Fibroblast of lung (primary cell): ENCODE measurements around the gene LILRA6. TPM values are rescaled to one million over a fixed set of nuclear protein-coding genes. Genes with fewer than 3 reads are reported as not detected.
"Not testable (repeated sequence)": the region's sequence is repeated elsewhere in the genome, so short reads cannot be mapped to it uniquely, and the experiment has no call there.

Source experiments
- DNase-seq, 2 donors: peaks; one replicate each; pipeline versions ENCODE4 v3.0.0 to v3.0.0-alpha.2; 2010; ENCODE audit warnings: low read depth in 2 of 2
- H2AFZ ChIP-seq: 2 replicates; pipeline ENCODE4 v1.5.1; 2012; ENCODE audit warnings: low read length, control low read depth, inconsistent platforms
- H3K27ac ChIP-seq: 2 replicates; pipeline ENCODE4 v1.5.1; 2011; ENCODE audit warnings: low read length, control low read depth; ENCODE audit not compliant: insufficient read depth
- H3K27me3 ChIP-seq: 2 replicates; pipeline ENCODE4 v1.5.1; 2011; ENCODE audit warnings: mild to moderate bottlenecking, low read length; ENCODE audit not compliant: control insufficient read depth, insufficient read depth
- H3K36me3 ChIP-seq: 2 replicates; pipeline ENCODE4 v1.5.1; 2011; ENCODE audit warnings: low read length; ENCODE audit not compliant: control insufficient read depth, insufficient read depth
- H3K4me1 ChIP-seq: 2 replicates; pipeline ENCODE4 v1.5.1; 2011; ENCODE audit warnings: low read length; ENCODE audit not compliant: control insufficient read depth, insufficient read depth; ENCODE audit errors: extremely low read depth
- H3K4me2 ChIP-seq: 2 replicates; pipeline ENCODE4 v1.5.1; 2011; ENCODE audit warnings: low read length, control low read depth; ENCODE audit not compliant: insufficient read depth; ENCODE audit errors: extremely low read depth
- H3K4me3 ChIP-seq, 4 experiments: fragments of 200-600 bp in 1 of 4; sonication (generic) in 1 of 4; replicated peaks in 1 of 4; 2 replicates each; pipeline ENCODE4 v1.5.1; 2011 to 2016; ENCODE audit warnings: low read length in 4 of 4, low read depth in 3 of 4, mild to moderate bottlenecking in 3 of 4, control low read depth in 2 of 4, inconsistent platforms in 1 of 4, mixed read lengths in 1 of 4; ENCODE audit not compliant: insufficient read depth in 1 of 4; ENCODE audit errors: control extremely low read depth in 1 of 4
- H3K79me2 ChIP-seq: 2 replicates; pipeline ENCODE4 v1.5.1; 2012; ENCODE audit warnings: mild to moderate bottlenecking, low read length, inconsistent platforms; ENCODE audit not compliant: control insufficient read depth, insufficient read depth
- H3K9ac ChIP-seq: 2 replicates; pipeline ENCODE4 v1.5.1; 2011; ENCODE audit warnings: mild to moderate bottlenecking, low read length, control low read depth; ENCODE audit not compliant: insufficient read depth
- H3K9me3 ChIP-seq: 2 replicates; pipeline ENCODE4 v1.5.1; 2012; ENCODE audit warnings: low read depth, low read length; ENCODE audit not compliant: control insufficient read depth, insufficient read depth
- H4K20me1 ChIP-seq: 2 replicates; pipeline ENCODE4 v1.5.1; 2011; ENCODE audit warnings: low read length; ENCODE audit not compliant: control insufficient read depth, insufficient read depth; ENCODE audit errors: extremely low read depth
- EZH2 ChIP-seq: IDR thresholded peaks from 2 replicates; pipeline ENCODE4 v1.5.1; 2012; ENCODE audit warnings: low read length, control low read depth, mild to moderate bottlenecking; ENCODE audit errors: missing control alignments
- polyA plus RNA-seq, 2 donors: library from polyadenylated mRNA; depleted of rRNA in 1 of 2; stranded (reverse) in 1 of 2; unstranded in 1 of 2; fragments of >200 nt; gene quantifications; 2 replicates each; pipeline ENCODE4 v1.2.1, GENCODE V29; 2011 to 2012; ENCODE audit warnings: missing spikeins in 1 of 2
- total RNA-seq: library from RNA; depleted of rRNA; stranded (reverse); fragments of >200 nt; gene quantifications from 2 replicates; pipeline ENCODE4 v1.2.1, GENCODE V29; 2014
- TF ChIP-seq, protein P1 (sequence below), 2 donors: IDR thresholded peaks in 1 of 2; conservative IDR thresholded peaks in 1 of 2; 1 replicate in 1 of 2; 2 replicates in 1 of 2; pipeline ENCODE4 v1.5.1; 2011 to 2012; ENCODE audit warnings: low read length in 2 of 2, control low read depth in 1 of 2, inconsistent platforms in 1 of 2, low read depth in 1 of 2, mild to moderate bottlenecking in 1 of 2

LILRA6 gene
- total and polyA plus RNA-seq, 2 donors (not counting 1 experiment from before 2014, with no cell fraction given) = not detected

DNA sequence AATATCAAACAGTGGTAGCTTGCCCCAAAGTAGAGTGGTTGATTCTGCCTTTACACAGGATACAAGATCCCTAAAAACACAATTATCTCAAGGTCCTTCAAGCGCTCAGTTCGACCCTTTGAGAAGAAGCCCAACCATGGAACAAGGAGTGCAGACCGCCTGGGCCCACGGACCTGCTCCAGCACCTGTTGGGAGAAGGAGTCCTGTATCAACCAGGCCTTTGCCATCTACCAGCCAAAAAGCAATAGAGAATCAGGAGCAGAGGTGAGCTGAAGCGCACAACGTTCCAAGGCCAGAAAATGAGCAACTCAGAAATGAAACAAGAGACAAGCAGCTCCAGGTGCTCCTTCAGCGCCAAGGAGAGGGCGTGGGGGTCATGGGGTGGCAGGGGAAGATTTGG, 13.4 kb downstream of the LILRA6 start:
- H3K4me3 ChIP-seq = no peak overlapping the region
- no peaks in the 10 kb centered on the region for H3K36me3 ChIP-seq
- no peaks in the 10 kb centered on the region for H3K79me2 ChIP-seq
- no peaks in the 10 kb centered on the region for H3K27me3 ChIP-seq
- no peak overlapping the region for H2AFZ ChIP-seq
- no peaks in the 10 kb centered on the region for H3K9me3 ChIP-seq
- no peak overlapping the region for H3K4me2 ChIP-seq
- no peaks in the 10 kb centered on the region for H4K20me1 ChIP-seq
- no peak overlapping the region for H3K27ac ChIP-seq
- no peaks in the 10 kb centered on the region for H3K4me1 ChIP-seq
- TF ChIP-seq, protein P1, sequence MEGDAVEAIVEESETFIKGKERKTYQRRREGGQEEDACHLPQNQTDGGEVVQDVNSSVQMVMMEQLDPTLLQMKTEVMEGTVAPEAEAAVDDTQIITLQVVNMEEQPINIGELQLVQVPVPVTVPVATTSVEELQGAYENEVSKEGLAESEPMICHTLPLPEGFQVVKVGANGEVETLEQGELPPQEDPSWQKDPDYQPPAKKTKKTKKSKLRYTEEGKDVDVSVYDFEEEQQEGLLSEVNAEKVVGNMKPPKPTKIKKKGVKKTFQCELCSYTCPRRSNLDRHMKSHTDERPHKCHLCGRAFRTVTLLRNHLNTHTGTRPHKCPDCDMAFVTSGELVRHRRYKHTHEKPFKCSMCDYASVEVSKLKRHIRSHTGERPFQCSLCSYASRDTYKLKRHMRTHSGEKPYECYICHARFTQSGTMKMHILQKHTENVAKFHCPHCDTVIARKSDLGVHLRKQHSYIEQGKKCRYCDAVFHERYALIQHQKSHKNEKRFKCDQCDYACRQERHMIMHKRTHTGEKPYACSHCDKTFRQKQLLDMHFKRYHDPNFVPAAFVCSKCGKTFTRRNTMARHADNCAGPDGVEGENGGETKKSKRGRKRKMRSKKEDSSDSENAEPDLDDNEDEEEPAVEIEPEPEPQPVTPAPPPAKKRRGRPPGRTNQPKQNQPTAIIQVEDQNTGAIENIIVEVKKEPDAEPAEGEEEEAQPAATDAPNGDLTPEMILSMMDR (conservative IDR thresholded peaks at IDR 0.05 in 1 of 2, IDR thresholded peaks at IDR 0.05 in 1 of 2; ENCODE audit: low read depth in 1 of 2, low read length in 2 of 2) = no peak
- no peak for TF ChIP-seq EZH2
- no peak for DNase-seq
- no peak overlapping the region for H3K9ac ChIP-seq

DNA sequence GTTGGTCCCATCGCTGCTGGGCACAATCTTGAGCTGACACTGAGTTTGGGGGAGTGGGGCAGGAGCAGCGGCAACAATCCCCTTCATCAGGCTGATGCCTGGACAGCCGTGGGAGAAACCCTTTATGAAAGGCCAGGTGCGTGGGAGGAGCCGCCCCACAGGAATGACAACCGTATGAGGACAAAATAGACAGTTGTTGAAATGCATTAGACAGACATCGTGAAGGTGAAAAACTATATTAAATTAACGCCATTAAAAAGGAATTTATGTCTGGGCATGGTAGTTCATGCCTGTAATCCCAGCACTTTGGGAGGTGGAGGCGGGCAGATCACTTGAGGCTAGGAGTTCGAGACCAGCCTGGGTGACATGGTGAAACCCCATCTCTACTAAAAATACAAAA, 18.0 kb downstream of the LILRA6 start:
- not testable (repeated sequence) for H3K9me3 ChIP-seq, H3K79me2 ChIP-seq, H4K20me1 ChIP-seq, H2AFZ ChIP-seq, H3K27me3 ChIP-seq, H3K4me1 ChIP-seq, H3K27ac ChIP-seq, H3K9ac ChIP-seq, H3K4me2 ChIP-seq, DNase-seq, H3K4me3 ChIP-seq, H3K36me3 ChIP-seq

DNA sequence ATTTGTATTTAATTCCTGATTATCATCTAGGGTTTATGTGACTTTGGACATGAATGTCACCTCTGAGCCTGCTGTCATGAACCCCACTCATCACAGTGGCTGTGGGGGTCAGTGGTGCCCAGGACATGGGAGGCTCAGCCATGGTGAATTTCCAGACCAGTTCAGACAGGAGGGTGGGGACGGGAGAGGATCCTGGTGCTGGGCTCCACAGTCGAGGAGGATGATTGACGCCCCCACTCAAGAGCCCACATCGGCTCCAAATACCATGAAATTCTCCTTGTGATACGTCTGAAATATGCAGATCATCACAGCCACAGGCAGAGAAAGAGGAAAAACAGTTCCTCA, 18.7 kb downstream of the LILRA6 start:
- not testable (repeated sequence) for H3K27me3 ChIP-seq, H3K4me2 ChIP-seq, H3K9me3 ChIP-seq, H3K27ac ChIP-seq, DNase-seq, H3K79me2 ChIP-seq, H3K9ac ChIP-seq, H3K4me1 ChIP-seq, H3K36me3 ChIP-seq, H2AFZ ChIP-seq, H4K20me1 ChIP-seq, H3K4me3 ChIP-seq

DNA sequence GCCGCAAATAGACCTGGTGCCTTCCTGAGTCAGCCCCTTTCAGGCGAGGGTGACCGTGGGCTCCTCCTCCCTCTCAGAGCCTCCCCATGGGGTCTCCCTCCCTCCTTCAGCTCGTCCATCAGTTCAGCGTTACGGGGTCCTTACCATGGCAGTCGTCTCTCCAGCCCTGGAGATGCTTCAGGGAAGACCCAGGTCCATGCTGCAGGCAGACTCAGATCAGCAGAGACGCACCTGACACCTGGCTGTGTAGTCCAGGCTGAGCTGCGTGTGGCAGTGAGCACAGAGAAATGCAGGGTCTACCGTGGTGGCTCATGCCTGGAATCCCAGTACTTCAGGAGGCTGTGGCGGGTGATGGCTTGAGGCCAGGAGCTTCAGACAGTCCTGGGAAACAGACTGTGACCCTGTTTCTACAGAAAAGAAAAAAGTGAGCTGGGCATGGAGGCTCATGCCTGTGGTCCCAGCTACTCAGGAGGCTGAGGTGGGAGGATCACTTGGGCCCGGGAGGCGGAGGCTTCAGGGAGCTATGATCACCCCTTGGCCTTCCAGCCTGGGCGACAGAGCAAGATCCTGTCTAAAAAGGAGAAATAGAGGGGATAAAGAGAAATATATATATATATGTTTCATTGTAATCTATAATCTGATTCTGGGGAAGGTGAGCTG, 19.2 kb downstream of the LILRA6 start:
- not testable (repeated sequence) for H3K36me3 ChIP-seq, H3K9me3 ChIP-seq, H4K20me1 ChIP-seq, H3K79me2 ChIP-seq, H3K4me3 ChIP-seq, H3K4me2 ChIP-seq, H3K27ac ChIP-seq, H2AFZ ChIP-seq, H3K9ac ChIP-seq, H3K27me3 ChIP-seq, H3K4me1 ChIP-seq, DNase-seq

DNA sequence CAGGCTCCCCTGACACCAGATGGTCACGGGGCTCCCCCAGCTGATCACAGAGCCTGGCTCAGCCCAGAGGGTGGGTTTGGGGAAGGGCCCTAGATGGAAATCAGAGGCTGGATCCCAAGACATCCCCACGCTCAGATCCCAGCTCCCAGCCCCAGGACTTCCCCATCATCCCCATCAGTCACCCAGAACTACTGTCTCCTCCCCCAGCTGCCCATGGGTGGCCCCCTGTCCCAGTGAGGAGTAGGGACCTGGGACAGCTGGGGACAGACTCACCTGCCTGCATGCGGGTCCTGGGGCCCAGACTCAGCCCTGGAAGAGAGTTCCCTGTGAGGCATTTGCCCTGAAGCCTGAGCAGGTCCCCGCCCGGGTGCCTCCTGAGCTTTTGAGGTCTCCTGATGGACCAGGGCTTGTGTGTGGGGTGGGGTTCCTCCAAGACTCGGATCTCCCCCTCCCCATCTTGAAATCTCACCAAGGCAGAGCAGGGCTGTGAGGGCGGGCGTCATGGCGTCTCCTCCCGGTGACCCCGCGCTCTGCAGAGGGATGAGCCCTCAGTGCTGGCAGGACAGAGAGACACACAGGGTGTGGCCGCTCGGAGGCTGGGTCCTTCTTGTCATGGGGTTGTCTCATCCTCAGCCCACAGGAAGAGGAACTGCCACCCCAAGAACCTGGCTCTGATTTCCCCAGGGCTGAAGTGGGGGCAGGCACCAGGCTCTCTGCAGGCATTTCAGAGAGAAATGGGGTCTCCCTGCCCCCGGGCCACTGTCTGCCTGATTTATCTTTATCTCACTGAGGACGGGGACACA, 19.9 kb downstream of the LILRA6 start, which contains the start of gene LILRB3:
Gene LILRB3, minus strand, starts transcription at position 534 of the 803 bp plus-strand sequence. Its CDS starts 31 bp downstream, at position 503.
- H3K4me1 ChIP-seq, H3K27me3 ChIP-seq, H3K9me3 ChIP-seq, H3K79me2 ChIP-seq, H3K4me3 ChIP-seq, H3K4me2 ChIP-seq, DNase-seq, H4K20me1 ChIP-seq, H3K36me3 ChIP-seq, H3K27ac ChIP-seq, H3K9ac ChIP-seq, H2AFZ ChIP-seq: not testable (repeated sequence)

DNA sequence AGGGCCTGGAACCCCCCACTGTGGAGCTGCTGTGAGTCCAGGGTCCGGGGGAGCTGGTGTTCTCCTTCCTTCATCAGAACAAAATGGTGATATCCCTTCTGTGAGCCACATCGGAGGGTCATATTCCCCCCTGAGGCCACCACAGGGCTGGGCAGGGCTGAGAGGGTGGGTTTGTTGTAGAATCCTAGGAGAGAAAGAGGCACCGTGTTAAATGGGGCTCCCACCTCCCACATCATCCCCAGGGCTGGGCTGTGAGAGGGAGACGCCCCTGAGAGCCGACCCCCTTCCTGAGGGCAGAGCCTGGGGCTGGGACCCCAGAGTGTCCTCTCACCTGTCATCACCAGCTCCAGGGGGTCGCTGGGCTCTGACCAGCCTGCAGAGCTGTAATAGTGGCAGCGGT, 20.6 kb downstream of the LILRA6 start:
- DNase-seq, H3K4me3 ChIP-seq, H3K79me2 ChIP-seq, H3K4me2 ChIP-seq, H2AFZ ChIP-seq, H4K20me1 ChIP-seq, H3K9ac ChIP-seq, H3K36me3 ChIP-seq, H3K4me1 ChIP-seq, H3K27me3 ChIP-seq, H3K9me3 ChIP-seq, H3K27ac ChIP-seq: not testable (repeated sequence)
